HEK293T (cell line): Measurements from ENCODE around the gene TRAM2.

Source experiments
- CTBP1 ChIP-seq: fragments of 450-650 bp; IDR thresholded peaks from 2 replicates; pipeline ENCODE4 v1.6.1; 2016; ENCODE audit warnings: borderline replicate concordance
- ELF4 ChIP-seq: fragments of 450-650 bp; IDR thresholded peaks from 2 replicates; pipeline ENCODE4 v1.6.1; 2017; ENCODE audit warnings: antibody characterized with exemption
- FOXA1 ChIP-seq: fragments of 450-650 bp; IDR thresholded peaks from 2 replicates; pipeline ENCODE4 v1.6.1; 2016; ENCODE audit warnings: mild to moderate bottlenecking
- FOXK2 ChIP-seq: fragments of 450-650 bp; IDR thresholded peaks from 2 replicates; pipeline ENCODE4 v1.6.1; 2016; ENCODE audit warnings: mild to moderate bottlenecking
- FOXM1 ChIP-seq: fragments of 450-650 bp; IDR thresholded peaks from 2 replicates; pipeline ENCODE4 v1.6.1; 2017; ENCODE audit warnings: mild to moderate bottlenecking, borderline replicate concordance
- HDGF ChIP-seq: fragments of 450-650 bp; IDR thresholded peaks from 2 replicates; pipeline ENCODE4 v1.6.1; 2017; ENCODE audit warnings: antibody characterized with exemption, borderline replicate concordance
- SP1 ChIP-seq: fragments of 450-650 bp; IDR thresholded peaks from 2 replicates; pipeline ENCODE4 v1.6.1; 2017
- TF ChIP-seq, protein P1 (sequence below): fragments of 450-650 bp; IDR thresholded peaks from 2 replicates; pipeline ENCODE4 v1.6.1; 2016

DNA sequence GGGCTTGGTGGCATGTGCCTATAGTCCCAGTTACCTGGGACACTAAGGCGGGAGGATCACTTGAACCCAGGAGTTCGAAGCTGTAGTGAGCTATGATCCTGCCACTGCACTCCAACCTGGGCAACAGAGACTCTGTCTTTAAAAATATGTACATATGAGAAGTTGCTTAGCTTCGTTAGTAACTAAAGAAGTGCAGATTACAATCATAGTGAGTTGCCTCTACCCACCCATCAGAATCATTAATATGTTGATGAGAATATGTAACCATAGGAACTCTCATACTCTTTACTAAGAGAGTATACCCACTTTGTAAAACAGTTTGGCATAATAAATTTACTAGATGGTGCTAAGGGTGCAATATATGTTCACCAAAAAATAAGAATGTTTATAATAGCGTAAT is 102.7 kb downstream of the TRAM2 start:
- TF ChIP-seq, protein P1, sequence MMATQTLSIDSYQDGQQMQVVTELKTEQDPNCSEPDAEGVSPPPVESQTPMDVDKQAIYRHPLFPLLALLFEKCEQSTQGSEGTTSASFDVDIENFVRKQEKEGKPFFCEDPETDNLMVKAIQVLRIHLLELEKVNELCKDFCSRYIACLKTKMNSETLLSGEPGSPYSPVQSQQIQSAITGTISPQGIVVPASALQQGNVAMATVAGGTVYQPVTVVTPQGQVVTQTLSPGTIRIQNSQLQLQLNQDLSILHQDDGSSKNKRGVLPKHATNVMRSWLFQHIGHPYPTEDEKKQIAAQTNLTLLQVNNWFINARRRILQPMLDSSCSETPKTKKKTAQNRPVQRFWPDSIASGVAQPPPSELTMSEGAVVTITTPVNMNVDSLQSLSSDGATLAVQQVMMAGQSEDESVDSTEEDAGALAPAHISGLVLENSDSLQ = no peak
- no peak for TF ChIP-seq CTBP1
- no peak for TF ChIP-seq FOXA1
- no peak for TF ChIP-seq FOXK2
- TF ChIP-seq FOXM1 = no peak
- TF ChIP-seq ELF4 = no peak
- TF ChIP-seq SP1 = no peak
- TF ChIP-seq HDGF = no peak
